ENCODE data around the gene KLHL26. TPM values are rescaled to one million over a fixed set of nuclear protein-coding genes. Genes with fewer than 3 reads are reported as not detected.

The KLHL26 gene
- total RNA-seq, 4 donors from 2014 or later, result 13.4 to 20.2 (median 15.9) TPM

DNA sequence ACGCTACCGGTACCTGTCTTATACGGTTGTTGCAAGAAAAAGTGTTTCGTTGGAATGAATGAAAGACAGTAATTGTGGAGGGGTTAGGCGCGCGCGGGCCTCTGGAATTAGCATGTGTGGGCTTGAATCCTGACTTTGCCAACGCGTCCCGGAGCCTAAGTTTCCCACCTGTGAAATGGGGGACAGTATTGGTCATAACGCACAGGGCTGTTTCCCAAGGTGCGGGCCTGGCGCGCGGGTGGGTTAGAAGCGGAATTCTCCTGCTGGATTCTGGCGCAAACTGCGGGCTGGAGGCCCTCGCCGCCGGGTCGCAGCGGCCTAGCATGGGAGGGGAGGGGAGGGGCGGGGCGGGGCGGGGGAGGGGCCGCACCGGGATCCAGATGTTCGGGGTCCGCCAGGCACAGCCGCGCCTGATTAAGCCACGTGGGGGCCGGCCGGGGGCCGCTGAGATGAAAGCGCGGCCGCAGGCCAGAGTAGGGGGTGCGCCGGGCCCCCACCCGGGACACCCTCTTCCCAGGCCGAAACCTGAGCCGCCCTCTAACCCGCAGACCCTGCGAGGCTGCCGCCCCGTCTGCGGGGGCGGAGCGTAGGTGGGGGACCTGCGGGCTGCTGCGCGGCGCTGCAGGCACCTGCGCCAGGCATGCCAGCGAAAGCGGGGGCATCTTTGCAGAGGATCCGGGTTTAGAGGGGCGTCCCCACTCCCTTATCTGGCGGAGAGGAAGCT is 25.3 kb upstream of the KLHL26 start:
- no peak overlapping the region for H3K4me3 ChIP-seq (replicated peaks in 1 of 3)
- TF ChIP-seq, protein P1, sequence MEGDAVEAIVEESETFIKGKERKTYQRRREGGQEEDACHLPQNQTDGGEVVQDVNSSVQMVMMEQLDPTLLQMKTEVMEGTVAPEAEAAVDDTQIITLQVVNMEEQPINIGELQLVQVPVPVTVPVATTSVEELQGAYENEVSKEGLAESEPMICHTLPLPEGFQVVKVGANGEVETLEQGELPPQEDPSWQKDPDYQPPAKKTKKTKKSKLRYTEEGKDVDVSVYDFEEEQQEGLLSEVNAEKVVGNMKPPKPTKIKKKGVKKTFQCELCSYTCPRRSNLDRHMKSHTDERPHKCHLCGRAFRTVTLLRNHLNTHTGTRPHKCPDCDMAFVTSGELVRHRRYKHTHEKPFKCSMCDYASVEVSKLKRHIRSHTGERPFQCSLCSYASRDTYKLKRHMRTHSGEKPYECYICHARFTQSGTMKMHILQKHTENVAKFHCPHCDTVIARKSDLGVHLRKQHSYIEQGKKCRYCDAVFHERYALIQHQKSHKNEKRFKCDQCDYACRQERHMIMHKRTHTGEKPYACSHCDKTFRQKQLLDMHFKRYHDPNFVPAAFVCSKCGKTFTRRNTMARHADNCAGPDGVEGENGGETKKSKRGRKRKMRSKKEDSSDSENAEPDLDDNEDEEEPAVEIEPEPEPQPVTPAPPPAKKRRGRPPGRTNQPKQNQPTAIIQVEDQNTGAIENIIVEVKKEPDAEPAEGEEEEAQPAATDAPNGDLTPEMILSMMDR (IDR thresholded peaks at IDR 0.05), result no peak
- TF ChIP-seq POLR2A (IDR thresholded peaks at IDR 0.05), result no peak
- H3K4me1 ChIP-seq, result peaks cover 28 to 40% of the 10 kb centered on the region in 2 donors
- peaks cover 47% of the 10 kb centered on the region for H3K27me3 ChIP-seq
- intact Hi-C loops (cut with DNase I), result no loop called here
- DNase-seq, result no peak
- H3K9me3 ChIP-seq, result no peaks in the 10 kb centered on the region
- H3K27ac ChIP-seq, result no peak overlapping the region
- 4 to 5% methylated on average over 17 to 21 of the region's 62 CpGs for WGBS, 2 donors
- no peaks in the 10 kb centered on the region for H3K36me3 ChIP-seq

DNA sequence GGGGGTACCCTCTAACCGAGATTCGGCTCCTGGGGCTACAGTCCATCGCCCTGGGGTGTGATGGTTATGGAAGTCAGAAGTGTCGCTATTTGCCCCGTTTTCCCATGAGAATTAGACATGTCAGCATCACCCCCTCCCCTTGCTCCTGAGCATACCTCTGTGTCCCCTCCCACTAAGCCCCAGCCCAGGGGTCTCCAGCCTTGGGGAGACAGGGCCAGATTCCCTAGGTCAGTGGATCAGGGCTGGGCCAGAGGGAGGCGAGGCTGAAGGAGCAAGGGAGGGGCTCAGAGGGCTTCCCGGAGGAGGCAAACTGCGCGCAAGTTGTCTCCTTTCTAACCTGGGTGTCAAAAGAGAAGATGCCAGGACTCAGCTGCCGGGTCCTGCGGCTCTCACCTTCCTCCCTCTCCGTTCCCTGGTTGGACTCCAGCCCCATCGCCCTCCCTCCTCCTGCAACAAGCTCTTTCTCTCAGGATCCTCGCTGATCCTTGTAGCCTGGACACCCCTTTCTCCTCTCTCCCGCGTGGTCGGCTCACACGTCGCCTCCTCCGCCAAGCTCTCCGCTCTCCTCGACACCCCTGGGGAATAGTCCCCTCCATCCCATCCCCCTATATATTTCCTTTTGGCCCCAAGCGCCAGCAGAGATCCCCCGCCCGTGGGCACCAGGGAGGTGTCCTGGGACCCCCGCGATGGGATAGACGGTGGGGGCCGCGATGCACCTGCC is 24.6 kb upstream of the KLHL26 start:
- H3K27ac ChIP-seq, result no peak overlapping the region
- 2 to 3% methylated on average over 25 of the region's 30 CpGs for WGBS, 2 donors
- peak overlapping the region in 1 of 3 donors; percentile 25 for H3K4me3 ChIP-seq (replicated peaks in 1 of 3)
- H3K9me3 ChIP-seq, result no peaks in the 10 kb centered on the region
- intact Hi-C loops (cut with DNase I), result no loop called here
- peaks cover 46% of the 10 kb centered on the region for H3K27me3 ChIP-seq
- no peak for TF ChIP-seq POLR2A (IDR thresholded peaks at IDR 0.05)
- TF ChIP-seq, protein P1 (IDR thresholded peaks at IDR 0.05), result no peak
- DNase-seq, result no peak
- H3K4me1 ChIP-seq, result peaks cover 25 to 35% of the 10 kb centered on the region in 2 donors
- no peaks in the 10 kb centered on the region for H3K36me3 ChIP-seq

GRCh38 chr19:18612772-18613588 is 23.8 kb upstream of the KLHL26 start, which contains the start of gene TMEM59L:
Gene TMEM59L (plus strand): TSS chr19:18612870. CDS start chr19:18612959, 89 bp downstream.
- H3K27me3 ChIP-seq, result peaks cover 39% of the 10 kb centered on the region
- intact Hi-C loops (cut with DNase I), result no loop called here
- H3K27ac ChIP-seq, result no peak within 1 kb of the TSS

GRCh38 chr19:18613589-18614234 is 23.1 kb upstream of the KLHL26 start:
- H3K9me3 ChIP-seq, result no peaks in the 10 kb centered on the region
- H3K27me3 ChIP-seq, result peaks cover 35% of the 10 kb centered on the region
- no peak overlapping the region for H3K27ac ChIP-seq
- WGBS, 2 donors, result 26 to 37% methylated on average over 12 to 18 of the region's 23 CpGs
- no peaks in the 10 kb centered on the region for H3K36me3 ChIP-seq
- intact Hi-C loops (cut with DNase I), result no loop called here
- TF ChIP-seq, protein P1 (IDR thresholded peaks at IDR 0.05), result no peak
- TF ChIP-seq POLR2A (IDR thresholded peaks at IDR 0.05), result no peak
- no peak for DNase-seq
- no peak overlapping the region for H3K4me3 ChIP-seq (replicated peaks in 1 of 3)
- peaks cover 21 to 29% of the 10 kb centered on the region in 2 donors for H3K4me1 ChIP-seq

More at GRCh38 chr19:18612772-18613588, 23.8 kb upstream of the KLHL26 start, which contains the start of gene TMEM59L:
- no peak for DNase-seq
- H3K36me3 ChIP-seq, result no peaks in the 10 kb centered on the region
- peak within 1 kb of the TSS in 1 of 3 donors; percentile 25 for H3K4me3 ChIP-seq (replicated peaks in 1 of 3)
- H3K4me1 ChIP-seq, result peaks cover 21 to 29% of the 10 kb centered on the region in 2 donors
- no peaks in the 10 kb centered on the region for H3K9me3 ChIP-seq
- TF ChIP-seq, protein P1 (IDR thresholded peaks at IDR 0.05), result no peak
- no peak for TF ChIP-seq POLR2A (IDR thresholded peaks at IDR 0.05)
- 4 to 12% methylated on average over 9 to 17 of the region's 70 CpGs for WGBS, 2 donors

Measured in thyroid gland (tissue), 4 donors.